Activated naive CD8-positive, alpha-beta T cell treated with anti-CD3 and anti-CD28 coated beads, Interleukin-2, amount 50 U/mL, for 24 hours (primary cell): ENCODE results near the gene CDH5.
"Not testable (repeated sequence)": the region's sequence is repeated elsewhere in the genome, so short reads cannot be mapped to it uniquely, and the experiment has no call there.

Experiments used
- ATAC-seq: fragments of 150-1000 bp; cut with Tn5 transposase; one replicate; pipeline ENCODE4 v1.10.0; 2021
- DNase-seq: peaks from one replicate; pipeline ENCODE4 v3.0.0; 2021
- H3K27ac Mint-ChIP-seq: one replicate; pipeline ENCODE4 v1.8.0; 2021; ENCODE audit warnings: mild to moderate bottlenecking, mixed read lengths
- H3K27me3 Mint-ChIP-seq: one replicate; pipeline ENCODE4 v1.8.0; 2021; ENCODE audit warnings: mixed read lengths
- H3K36me3 Mint-ChIP-seq: one replicate; pipeline ENCODE4 v1.8.0; 2021; ENCODE audit warnings: low read depth, mixed read lengths
- H3K4me1 Mint-ChIP-seq: one replicate; pipeline ENCODE4 v1.8.0; 2021; ENCODE audit warnings: mixed read lengths
- H3K4me3 Mint-ChIP-seq: one replicate; pipeline ENCODE4 v1.8.0; 2021; ENCODE audit warnings: mild to moderate bottlenecking, moderate library complexity, mixed read lengths
- H3K9me3 Mint-ChIP-seq: one replicate; pipeline ENCODE4 v1.8.0; 2021; ENCODE audit warnings: mixed read lengths

CDH5 gene, protein sequence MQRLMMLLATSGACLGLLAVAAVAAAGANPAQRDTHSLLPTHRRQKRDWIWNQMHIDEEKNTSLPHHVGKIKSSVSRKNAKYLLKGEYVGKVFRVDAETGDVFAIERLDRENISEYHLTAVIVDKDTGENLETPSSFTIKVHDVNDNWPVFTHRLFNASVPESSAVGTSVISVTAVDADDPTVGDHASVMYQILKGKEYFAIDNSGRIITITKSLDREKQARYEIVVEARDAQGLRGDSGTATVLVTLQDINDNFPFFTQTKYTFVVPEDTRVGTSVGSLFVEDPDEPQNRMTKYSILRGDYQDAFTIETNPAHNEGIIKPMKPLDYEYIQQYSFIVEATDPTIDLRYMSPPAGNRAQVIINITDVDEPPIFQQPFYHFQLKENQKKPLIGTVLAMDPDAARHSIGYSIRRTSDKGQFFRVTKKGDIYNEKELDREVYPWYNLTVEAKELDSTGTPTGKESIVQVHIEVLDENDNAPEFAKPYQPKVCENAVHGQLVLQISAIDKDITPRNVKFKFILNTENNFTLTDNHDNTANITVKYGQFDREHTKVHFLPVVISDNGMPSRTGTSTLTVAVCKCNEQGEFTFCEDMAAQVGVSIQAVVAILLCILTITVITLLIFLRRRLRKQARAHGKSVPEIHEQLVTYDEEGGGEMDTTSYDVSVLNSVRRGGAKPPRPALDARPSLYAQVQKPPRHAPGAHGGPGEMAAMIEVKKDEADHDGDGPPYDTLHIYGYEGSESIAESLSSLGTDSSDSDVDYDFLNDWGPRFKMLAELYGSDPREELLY

DNA sequence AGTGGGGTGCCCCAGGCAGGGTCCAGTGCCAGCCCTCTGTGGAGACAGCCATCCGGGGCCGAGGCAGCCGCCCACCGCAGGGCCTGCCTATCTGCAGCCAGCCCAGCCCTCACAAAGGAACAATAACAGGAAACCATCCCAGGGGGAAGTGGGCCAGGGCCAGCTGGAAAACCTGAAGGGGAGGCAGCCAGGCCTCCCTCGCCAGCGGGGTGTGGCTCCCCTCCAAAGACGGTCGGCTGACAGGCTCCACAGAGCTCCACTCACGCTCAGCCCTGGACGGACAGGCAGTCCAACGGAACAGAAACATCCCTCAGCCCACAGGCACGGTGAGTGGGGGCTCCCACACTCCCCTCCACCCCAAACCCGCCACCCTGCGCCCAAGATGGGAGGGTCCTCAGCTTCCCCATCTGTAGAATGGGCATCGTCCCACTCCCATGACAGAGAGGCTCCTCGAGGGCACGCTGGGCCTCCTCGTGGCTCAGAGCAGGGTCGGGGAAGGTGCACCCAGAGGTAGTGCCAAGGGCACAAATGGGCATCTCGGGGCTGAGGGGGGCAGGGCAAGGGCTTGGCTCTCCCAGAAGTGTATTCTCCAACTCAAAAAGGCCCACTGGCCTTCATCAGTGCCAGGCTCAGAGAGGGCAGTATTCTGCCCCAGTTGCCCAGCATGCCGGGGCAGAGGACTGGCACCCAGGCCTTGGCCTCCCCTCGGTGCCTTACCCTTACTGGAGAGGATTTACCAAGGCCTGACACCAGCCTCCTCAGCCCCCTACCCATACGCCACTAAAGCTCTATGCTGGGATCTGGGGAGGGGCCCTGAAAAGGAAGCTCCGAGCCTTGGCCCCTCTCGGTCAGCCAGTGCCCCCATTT is at the start of gene CDH5:
CDH5 (plus strand) TSS at position 259 of the 867 bp plus-strand sequence. CDS start 12,647 bp downstream, outside the sequence.
- H3K36me3 Mint-ChIP-seq, result no peaks in the 10 kb centered on the region
- no peak within 1 kb of the TSS for H3K4me3 Mint-ChIP-seq
- H3K27me3 Mint-ChIP-seq, result peaks cover 35% of the 10 kb centered on the region
- DNase-seq, result no peak
- ATAC-seq, result no peak
- no peak within 1 kb of the TSS for H3K27ac Mint-ChIP-seq
- no peaks in the 10 kb centered on the region for H3K9me3 Mint-ChIP-seq
- H3K4me1 Mint-ChIP-seq, result no peaks in the 10 kb centered on the region

DNA sequence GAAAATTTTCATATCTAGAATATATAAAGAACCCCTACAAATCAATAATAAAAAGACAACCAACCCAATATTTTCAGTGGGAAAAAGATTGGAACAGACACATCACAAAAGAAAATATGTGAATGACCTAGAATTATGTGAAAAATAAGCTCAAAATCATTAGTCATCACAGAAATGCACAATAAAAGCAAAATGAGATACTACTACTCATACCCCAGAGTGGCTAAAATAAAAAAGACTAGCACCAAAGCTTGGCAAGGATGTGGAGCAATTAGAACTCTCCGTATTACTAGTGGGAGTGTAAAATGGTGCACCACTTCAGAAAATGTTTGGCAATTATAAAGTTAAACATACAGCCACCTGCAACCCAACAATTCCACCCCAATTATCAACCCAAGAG is 48.0 kb upstream of the CDH5 start:
- no peaks in the 10 kb centered on the region for H3K9me3 Mint-ChIP-seq
- H3K4me3 Mint-ChIP-seq, result no peak overlapping the region
- H3K4me1 Mint-ChIP-seq, result peaks cover 5% of the 10 kb centered on the region
- DNase-seq (no peak), ATAC-seq (no peak)
- peaks cover 5% of the 10 kb centered on the region for H3K27me3 Mint-ChIP-seq
- no peaks in the 10 kb centered on the region for H3K36me3 Mint-ChIP-seq
- no peak overlapping the region for H3K27ac Mint-ChIP-seq

DNA sequence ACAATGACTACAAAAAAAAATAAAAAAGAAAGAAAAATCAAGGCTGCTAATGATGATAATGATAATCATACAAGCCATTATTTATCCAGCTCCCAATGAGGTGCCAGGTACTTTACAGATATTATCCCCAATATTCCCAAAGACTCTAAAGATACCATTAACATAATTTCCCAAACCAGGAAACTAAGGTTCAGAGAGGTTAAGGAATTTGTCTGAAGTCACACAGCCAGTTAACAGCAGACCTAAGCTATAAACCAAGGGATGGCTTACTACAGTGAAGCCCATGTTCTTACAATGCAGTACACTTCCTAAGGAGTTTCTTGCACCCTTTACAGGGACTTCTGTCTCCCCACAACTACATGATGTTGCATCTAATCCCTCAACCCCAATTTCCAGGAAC is 45.7 kb upstream of the CDH5 start:
- H3K36me3 Mint-ChIP-seq, result no peaks in the 10 kb centered on the region
- no peaks in the 10 kb centered on the region for H3K9me3 Mint-ChIP-seq
- no peak for DNase-seq
- H3K27me3 Mint-ChIP-seq, result no peaks in the 10 kb centered on the region
- ATAC-seq, result no peak
- H3K4me3 Mint-ChIP-seq, result no peak overlapping the region
- H3K4me1 Mint-ChIP-seq, result no peaks in the 10 kb centered on the region
- H3K27ac Mint-ChIP-seq, result no peak overlapping the region

DNA sequence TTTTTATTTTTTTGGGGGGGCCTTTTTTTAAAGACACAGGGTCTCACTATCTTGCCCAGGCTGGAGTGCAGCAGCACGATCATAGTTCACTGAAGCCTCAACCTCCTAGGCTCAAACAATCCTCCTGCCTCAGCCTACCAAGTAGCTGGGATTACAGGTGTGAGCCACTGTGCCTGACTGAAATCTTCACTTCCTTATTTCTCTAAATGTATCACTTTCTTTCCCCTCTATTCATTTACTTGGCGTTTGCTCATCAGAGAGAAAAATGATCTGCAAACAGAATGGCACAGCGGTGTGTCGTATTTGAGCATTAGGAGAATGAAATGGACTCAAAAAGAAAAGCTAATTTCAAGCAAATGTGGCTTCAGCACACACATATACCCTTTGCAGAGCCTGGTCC is 44.3 kb upstream of the CDH5 start:
- Mint-ChIP-seq H3K4me1 (no peaks in the 10 kb centered on the region), H3K27me3 (no peaks in the 10 kb centered on the region), H3K4me3 (no peak overlapping the region), H3K9me3 (no peaks in the 10 kb centered on the region), H3K27ac (no peak overlapping the region), H3K36me3 (no peaks in the 10 kb centered on the region)
- no peak for ATAC-seq
- DNase-seq, result no peak

DNA sequence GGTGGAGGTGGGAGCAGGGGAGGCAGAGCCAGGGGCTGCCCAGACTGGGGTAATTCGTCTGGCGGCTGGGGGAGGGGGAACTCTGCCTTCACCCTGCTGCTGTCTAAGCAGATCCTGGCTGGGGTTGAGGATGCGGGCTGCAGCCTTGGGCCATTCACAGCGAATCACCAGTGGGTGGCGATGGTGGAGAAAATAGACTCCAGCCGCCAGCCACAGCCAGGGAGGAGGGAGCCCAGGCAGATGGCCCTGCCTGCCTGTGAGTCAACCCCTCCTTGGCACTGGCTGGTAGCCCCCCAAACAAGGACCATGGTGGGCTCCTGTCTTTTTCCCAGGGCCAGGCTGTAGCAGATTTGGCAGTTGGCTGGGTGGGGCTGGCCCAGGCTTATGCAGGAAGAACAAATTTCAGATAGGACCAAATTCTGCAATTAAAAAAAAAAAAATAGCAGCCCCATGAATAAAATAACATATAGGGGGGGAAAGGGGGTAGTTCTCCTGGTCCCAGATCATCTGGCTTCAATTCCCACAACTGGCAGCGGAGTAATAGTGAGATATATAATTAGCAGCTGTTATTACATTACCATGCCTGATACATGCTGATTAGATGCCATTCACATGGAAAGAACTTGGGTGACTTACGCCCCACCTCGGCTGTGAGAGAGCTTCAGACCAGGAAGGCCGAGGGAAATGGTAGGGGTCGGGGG is 41.5 kb upstream of the CDH5 start:
- ATAC-seq, result no peak

DNA sequence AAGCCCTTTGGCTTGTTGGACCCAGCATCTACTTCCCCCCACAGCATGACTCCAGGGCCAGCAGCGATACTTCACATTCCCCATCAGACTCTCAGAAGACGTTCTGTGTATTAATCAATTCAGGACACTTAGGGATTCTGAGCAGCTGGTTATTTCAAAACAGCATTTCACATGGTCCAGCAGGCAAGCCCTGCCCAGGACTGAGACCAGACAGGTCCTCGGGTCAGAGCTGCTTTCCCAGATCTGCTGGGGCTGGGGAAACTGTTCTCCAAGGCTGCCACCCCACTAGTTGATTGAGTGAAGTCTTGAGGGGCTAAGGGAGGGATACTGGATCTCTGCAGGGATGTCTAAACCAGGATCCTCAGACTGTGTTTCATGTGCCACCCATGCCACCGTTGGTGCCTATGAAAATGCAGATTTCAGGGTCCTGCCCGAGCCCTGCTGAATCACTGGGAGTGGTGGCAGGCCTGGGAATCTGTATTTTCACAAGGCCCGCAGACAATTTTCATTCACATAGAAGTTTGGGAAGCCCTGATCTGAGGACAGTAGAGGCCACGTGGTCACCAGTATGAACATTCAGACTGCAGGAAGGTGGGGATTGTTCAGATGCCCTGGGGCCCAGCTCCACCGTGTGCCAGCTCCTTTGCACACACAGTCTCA is 40.6 kb upstream of the CDH5 start:
- H3K36me3 Mint-ChIP-seq, result no peaks in the 10 kb centered on the region
- peaks cover 3% of the 10 kb centered on the region for H3K27me3 Mint-ChIP-seq
- DNase-seq (no peak), ATAC-seq (no peak)
- no peak overlapping the region for H3K27ac Mint-ChIP-seq
- no peaks in the 10 kb centered on the region for H3K4me1 Mint-ChIP-seq
- H3K4me3 Mint-ChIP-seq, result no peak overlapping the region
- no peaks in the 10 kb centered on the region for H3K9me3 Mint-ChIP-seq

More for the DNA sequence above, 41.5 kb upstream of the CDH5 start:
- Mint-ChIP-seq H3K9me3 (no peaks in the 10 kb centered on the region), H3K36me3 (no peaks in the 10 kb centered on the region), H3K27ac (no peak overlapping the region), H3K27me3 (peaks cover 2% of the 10 kb centered on the region), H3K4me3 (no peak overlapping the region), H3K4me1 (no peaks in the 10 kb centered on the region)
- DNase-seq, result no peak

DNA sequence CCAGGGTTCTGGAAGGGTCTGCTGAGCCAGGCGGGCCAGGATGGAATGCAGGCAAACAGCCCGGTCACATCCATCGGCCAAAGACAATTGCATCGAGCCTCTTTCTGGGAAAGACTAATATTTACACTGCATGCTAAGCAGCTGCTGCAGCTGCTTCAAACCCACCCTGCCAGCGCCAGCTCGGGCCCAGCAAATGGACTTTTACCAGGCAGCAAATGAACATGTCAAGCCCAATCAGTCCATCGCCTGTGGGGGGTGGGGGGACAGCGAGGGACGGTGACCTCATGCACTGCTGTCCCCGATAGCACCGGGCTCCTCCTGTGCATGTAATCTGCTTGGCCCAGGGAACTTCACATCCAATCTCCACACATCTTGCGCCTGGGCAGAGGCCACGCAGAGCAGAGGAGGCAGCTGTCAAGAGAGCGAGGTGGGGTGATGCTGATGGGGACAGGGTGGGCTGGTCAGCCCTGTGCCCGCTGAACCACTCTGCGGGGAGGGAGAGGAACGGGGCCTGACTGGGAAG is 39.4 kb upstream of the CDH5 start:
- Mint-ChIP-seq H3K36me3 (no peaks in the 10 kb centered on the region), H3K4me3 (no peak overlapping the region), H3K27me3 (peaks cover 4% of the 10 kb centered on the region), H3K4me1 (no peaks in the 10 kb centered on the region), H3K27ac (no peak overlapping the region), H3K9me3 (no peaks in the 10 kb centered on the region)
- ATAC-seq, result no peak
- DNase-seq, result no peak

DNA sequence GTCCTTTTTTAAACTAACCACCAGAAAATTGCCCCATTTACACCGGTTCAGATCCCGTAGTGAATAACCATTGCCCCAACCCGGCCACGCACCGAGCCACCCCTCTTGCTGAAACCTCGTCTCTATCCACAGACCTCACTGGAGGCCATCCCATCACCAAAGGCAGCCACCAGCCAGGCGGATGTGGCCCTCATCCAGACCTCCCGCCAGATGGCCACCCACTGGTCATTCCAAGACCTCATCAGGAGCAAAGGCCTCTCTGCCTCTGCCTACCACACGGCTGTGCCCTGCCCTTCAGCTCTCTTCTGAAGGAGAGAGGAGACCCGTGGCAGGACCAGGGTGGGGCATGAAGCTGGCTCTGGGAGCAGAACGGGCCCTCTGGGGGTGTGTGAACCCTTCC is 38.2 kb upstream of the CDH5 start:
- no peak for DNase-seq
- Mint-ChIP-seq H3K4me1 (no peaks in the 10 kb centered on the region), H3K27ac (no peak overlapping the region), H3K4me3 (no peak overlapping the region), H3K9me3 (no peaks in the 10 kb centered on the region), H3K27me3 (peaks cover 10% of the 10 kb centered on the region), H3K36me3 (no peaks in the 10 kb centered on the region)
- ATAC-seq, result no peak

DNA sequence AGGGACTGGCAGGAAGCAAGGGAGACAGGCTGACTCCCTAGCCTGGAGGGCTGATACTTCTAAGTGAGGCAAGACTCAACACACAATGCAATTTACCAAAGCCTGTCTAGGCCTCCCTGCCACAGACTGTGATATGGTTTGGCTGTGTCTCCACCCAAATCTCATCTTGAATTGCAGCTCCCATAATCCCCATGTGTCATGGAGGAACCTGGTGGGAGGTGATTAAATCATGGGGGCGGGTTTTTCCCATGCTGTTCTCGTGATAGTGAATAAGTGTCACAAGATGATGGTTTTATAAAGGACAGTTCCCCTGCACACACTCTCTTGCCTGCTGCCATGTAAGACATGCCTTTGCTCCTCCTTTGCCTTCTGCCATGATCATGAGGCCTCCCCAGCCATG is 35.0 kb upstream of the CDH5 start:
- H3K36me3 Mint-ChIP-seq, H3K27ac Mint-ChIP-seq, DNase-seq, ATAC-seq, H3K9me3 Mint-ChIP-seq, H3K4me3 Mint-ChIP-seq, H3K4me1 Mint-ChIP-seq: not testable (repeated sequence)
- peaks cover 17% of the 10 kb centered on the region for H3K27me3 Mint-ChIP-seq

DNA sequence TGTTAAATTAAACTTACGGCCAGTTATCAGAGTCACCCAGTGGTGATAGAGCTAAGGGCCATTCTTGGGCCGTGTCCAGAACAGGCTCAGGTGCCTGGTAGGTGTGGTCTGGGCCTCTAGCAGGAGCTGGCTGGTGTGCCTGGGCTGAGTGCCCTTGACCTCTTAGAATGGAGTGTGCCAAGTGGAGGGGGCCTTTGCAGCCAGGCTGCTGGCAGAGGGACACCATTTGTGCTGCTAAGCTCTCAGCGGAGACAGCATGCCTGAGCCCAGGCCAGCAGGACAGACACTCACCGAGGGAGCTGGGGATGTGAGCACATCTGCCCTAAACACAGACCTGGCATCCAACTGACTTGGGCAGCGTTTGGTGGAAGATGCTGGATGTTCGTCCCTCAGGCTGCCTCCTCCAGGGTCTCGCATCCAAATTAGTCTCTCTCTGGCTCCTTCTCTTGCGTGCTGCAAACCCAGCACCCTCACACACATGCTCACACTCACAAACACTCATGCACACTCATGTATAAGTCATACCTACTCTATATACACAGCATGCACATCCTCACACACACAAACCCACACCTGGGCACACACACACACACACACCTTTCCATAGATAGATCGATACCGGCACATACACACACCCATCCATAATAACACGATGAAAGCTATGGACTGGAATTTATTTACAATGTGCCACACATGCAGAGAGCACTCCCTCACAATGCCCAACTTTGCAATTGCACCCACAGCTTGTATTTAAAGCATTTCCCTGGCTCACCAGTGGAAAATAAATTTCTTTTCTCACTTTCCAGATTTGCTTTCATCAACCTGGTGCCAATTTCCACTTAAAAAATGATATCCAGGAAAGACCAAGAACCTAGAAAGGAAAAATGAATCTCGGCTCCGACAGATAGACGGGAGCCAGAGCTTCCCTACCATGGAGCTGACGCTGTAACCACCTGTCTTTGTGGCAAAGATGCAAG is 33.6 kb upstream of the CDH5 start:
- no peak overlapping the region for H3K27ac Mint-ChIP-seq
- peaks cover 17% of the 10 kb centered on the region for H3K27me3 Mint-ChIP-seq
- DNase-seq (no peak), ATAC-seq (no peak)
- H3K4me1 Mint-ChIP-seq, result no peaks in the 10 kb centered on the region
- H3K9me3 Mint-ChIP-seq, result no peaks in the 10 kb centered on the region
- H3K36me3 Mint-ChIP-seq, result no peaks in the 10 kb centered on the region
- H3K4me3 Mint-ChIP-seq, result no peak overlapping the region

DNA sequence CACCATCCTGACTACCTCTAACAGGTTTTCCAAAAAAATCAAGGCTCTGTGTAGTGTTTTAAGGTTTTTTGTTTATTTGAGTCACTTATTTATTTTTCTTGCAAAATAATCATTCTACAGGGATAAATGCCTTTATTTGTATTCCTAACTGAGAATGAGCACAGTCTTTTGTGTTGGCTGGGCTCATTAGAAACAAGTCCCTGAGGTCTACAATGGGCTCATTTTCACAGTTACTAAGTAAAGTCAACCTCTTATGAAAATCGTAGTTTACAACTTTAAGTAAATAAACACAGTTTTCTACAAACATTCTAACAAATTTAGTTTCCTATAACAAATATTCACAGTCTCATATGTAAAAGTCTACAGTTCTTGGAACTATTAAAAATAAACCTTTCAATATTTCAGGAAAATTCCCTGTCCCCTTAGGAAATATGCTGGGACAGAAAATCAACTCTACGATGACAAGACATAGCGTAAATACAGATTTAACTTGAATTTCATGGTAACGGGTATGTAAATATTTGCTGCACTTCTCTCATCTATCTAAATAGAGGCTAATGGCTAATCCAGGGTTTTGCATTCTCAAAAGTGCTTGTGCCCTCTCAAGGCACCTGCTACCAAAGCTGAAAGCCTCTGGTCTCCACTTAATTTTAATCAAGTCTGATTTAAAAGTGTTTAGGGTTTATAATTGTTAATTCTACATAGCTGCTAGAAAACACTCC is 31.5 kb upstream of the CDH5 start:
- no peak overlapping the region for H3K27ac Mint-ChIP-seq
- peaks cover 15% of the 10 kb centered on the region for H3K27me3 Mint-ChIP-seq
- DNase-seq (no peak), ATAC-seq (no peak)
- H3K9me3 Mint-ChIP-seq, result no peaks in the 10 kb centered on the region
- no peaks in the 10 kb centered on the region for H3K4me1 Mint-ChIP-seq
- H3K4me3 Mint-ChIP-seq, result no peak overlapping the region
- H3K36me3 Mint-ChIP-seq, result no peaks in the 10 kb centered on the region

DNA sequence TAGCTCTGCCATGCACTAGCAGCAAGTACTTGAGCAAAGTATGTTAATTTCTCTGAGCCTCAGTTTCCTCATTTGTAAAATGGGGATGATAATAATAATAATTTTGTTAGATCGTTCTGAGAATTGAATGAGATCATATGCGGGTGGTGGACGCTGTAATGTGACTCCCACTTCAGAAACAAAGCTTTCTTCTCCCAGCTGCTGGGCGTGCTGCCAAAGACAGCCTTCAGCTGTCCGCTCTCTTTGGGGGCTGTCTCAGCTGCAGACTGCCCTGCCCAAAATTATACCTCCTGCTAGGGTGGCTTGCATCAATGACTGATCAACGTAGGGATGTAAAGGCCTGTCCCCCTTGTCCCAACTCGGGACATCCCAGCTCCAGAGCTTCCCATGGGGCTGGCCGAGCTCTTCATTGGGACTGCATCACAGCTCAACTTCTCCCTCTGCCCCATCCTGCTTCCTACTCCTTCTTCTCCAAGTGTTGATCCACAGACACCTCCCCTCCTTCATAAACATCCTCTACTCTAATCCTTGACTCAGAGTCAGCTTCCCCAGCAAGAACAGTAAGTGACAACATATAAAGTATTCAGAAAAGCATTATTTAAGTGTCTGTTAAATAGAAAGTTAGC is 30.7 kb upstream of the CDH5 start:
- DNase-seq (no peak), ATAC-seq (no peak)
- no peak overlapping the region for H3K4me3 Mint-ChIP-seq
- no peaks in the 10 kb centered on the region for H3K4me1 Mint-ChIP-seq
- no peak overlapping the region for H3K27ac Mint-ChIP-seq
- H3K9me3 Mint-ChIP-seq, result no peaks in the 10 kb centered on the region
- no peaks in the 10 kb centered on the region for H3K36me3 Mint-ChIP-seq
- H3K27me3 Mint-ChIP-seq, result peaks cover 14% of the 10 kb centered on the region
